ENCODE data around the gene GTSE1.

- TF ChIP-seq RXRA (IDR thresholded peaks at IDR 0.05; ENCODE audit: borderline replicate concordance, low read depth) (no peak), SIN3A (IDR thresholded peaks at IDR 0.05; ENCODE audit: borderline replicate concordance, low read depth, low read length) (no peak), NFIC (IDR thresholded peaks at IDR 0.05; ENCODE audit: borderline replicate concordance) (no peak), POLR2AphosphoS5 (IDR thresholded peaks at IDR 0.05; ENCODE audit: low read depth, low read length) (no peak), FOXM1 (IDR thresholded peaks at IDR 0.05; ENCODE audit: low read depth) (no peak), RFX5 (IDR thresholded peaks at IDR 0.05; ENCODE audit: low read length) (no peak), REST (IDR thresholded peaks at IDR 0.05; ENCODE audit: low read depth, low read length) (no peak), IRF3 (IDR thresholded peaks at IDR 0.05; ENCODE audit: low read depth, low read length) (no peak), MXI1 (IDR thresholded peaks at IDR 0.05; ENCODE audit: low read depth, low read length) (no peak), SMC3 (IDR thresholded peaks at IDR 0.05; ENCODE audit: low read depth, low read length) (no peak), EP300 (IDR thresholded peaks at IDR 0.05; ENCODE audit: borderline replicate concordance in 1 of 2, low read depth in 1 of 2, low read length in 1 of 2) (no peak)
- TF ChIP-seq, protein P1, sequence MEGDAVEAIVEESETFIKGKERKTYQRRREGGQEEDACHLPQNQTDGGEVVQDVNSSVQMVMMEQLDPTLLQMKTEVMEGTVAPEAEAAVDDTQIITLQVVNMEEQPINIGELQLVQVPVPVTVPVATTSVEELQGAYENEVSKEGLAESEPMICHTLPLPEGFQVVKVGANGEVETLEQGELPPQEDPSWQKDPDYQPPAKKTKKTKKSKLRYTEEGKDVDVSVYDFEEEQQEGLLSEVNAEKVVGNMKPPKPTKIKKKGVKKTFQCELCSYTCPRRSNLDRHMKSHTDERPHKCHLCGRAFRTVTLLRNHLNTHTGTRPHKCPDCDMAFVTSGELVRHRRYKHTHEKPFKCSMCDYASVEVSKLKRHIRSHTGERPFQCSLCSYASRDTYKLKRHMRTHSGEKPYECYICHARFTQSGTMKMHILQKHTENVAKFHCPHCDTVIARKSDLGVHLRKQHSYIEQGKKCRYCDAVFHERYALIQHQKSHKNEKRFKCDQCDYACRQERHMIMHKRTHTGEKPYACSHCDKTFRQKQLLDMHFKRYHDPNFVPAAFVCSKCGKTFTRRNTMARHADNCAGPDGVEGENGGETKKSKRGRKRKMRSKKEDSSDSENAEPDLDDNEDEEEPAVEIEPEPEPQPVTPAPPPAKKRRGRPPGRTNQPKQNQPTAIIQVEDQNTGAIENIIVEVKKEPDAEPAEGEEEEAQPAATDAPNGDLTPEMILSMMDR (IDR thresholded peaks at IDR 0.05) = no peak
- TF ChIP-seq, protein P2, sequence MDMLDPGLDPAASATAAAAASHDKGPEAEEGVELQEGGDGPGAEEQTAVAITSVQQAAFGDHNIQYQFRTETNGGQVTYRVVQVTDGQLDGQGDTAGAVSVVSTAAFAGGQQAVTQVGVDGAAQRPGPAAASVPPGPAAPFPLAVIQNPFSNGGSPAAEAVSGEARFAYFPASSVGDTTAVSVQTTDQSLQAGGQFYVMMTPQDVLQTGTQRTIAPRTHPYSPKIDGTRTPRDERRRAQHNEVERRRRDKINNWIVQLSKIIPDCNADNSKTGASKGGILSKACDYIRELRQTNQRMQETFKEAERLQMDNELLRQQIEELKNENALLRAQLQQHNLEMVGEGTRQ (IDR thresholded peaks at IDR 0.05; ENCODE audit: borderline replicate concordance, low read depth, low read length) = no peak
Measured at GRCh38 chr22:46315976-46316375, 19.3 kb downstream of the GTSE1 start.
